Ramos (cell line): ENCODE data around the gene FAN1.

Experiments
- in situ Hi-C: fragments of 300-500 bp; cut with MboI; formaldehyde crosslinking; loops from one replicate; pipeline ENCODE4 v1.14.3; 2022; ENCODE audit warnings: low sequenced_read_pairs; ENCODE audit not compliant: unreplicated experiment

Gene FAN1

GRCh38 chr15:30919877-30920550, 16.3 kb downstream of the FAN1 start:
- in situ Hi-C loops = no loop called here

- in situ Hi-C loops = no loop called here
Observed at GRCh38 chr15:30921106-30921505, 17.4 kb downstream of the FAN1 start.

GRCh38 chr15:30921781-30922479, 18.2 kb downstream of the FAN1 start:
- in situ Hi-C loops = no loop called here

GRCh38 chr15:30922480-30923311, 19.0 kb downstream of the FAN1 start:
- in situ Hi-C loops = no loop called here

- in situ Hi-C loops = no loop called here
Observed at GRCh38 chr15:30923429-30923828, 19.7 kb downstream of the FAN1 start.

GRCh38 chr15:30924353-30924752, 20.6 kb downstream of the FAN1 start:
- in situ Hi-C loops = no loop called here

GRCh38 chr15:30925686-30926085, 22.0 kb downstream of the FAN1 start:
- in situ Hi-C loops = no loop called here

- in situ Hi-C loops = no loop called here
Observed at GRCh38 chr15:30926161-30926560, 22.4 kb downstream of the FAN1 start.

- in situ Hi-C loops = no loop called here
Observed at GRCh38 chr15:30927148-30927761, 23.5 kb downstream of the FAN1 start.

- in situ Hi-C loops = no loop called here
Observed at GRCh38 chr15:30928076-30928475, 24.4 kb downstream of the FAN1 start.

- in situ Hi-C loops = no loop called here
Observed at GRCh38 chr15:30929064-30929669, 25.5 kb downstream of the FAN1 start.

- in situ Hi-C loops = no loop called here
Observed at GRCh38 chr15:30929982-30930381, 26.3 kb downstream of the FAN1 start.

- in situ Hi-C loops = no loop called here
Observed at GRCh38 chr15:30930422-30930821, 26.7 kb downstream of the FAN1 start.

- in situ Hi-C loops = no loop called here
Observed at GRCh38 chr15:30933293-30933692, 29.6 kb downstream of the FAN1 start.

- in situ Hi-C loops = no loop called here
Observed at GRCh38 chr15:30939161-30939560, 35.4 kb downstream of the FAN1 start.

GRCh38 chr15:30940359-30940758, 36.6 kb downstream of the FAN1 start:
- in situ Hi-C loops = no loop called here

GRCh38 chr15:30941520-30941919, 37.8 kb downstream of the FAN1 start:
- in situ Hi-C loops = no loop called here

- in situ Hi-C loops = no loop called here
Observed at GRCh38 chr15:30943654-30944335, 40.1 kb downstream of the FAN1 start.

GRCh38 chr15:30953183-30953582, 49.5 kb downstream of the FAN1 start:
- in situ Hi-C loops = no loop called here
